ENCODE results near the gene CAND2.

Gene CAND2

DNA sequence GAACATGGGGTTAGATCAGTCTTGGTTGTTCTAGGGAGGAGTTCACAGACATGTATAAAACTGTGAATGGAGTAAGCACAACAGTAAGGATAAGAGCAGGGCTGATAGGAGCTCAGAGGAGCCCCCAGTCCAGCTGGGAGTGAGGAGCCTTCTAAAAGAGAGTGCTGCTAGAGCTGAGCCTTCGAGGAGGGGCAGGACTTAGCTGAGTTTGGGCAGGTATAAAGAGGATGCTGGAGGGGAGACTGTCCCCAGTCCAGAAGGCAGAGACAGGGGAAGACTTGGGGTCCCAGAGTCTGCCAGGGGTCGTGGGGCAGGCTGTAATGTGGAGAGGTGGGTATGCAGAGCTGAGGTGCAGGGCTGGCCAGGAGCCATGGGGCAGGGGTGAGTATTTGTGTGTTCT, 12.1 kb downstream of the CAND2 start:
- no peak for DNase-seq

DNA sequence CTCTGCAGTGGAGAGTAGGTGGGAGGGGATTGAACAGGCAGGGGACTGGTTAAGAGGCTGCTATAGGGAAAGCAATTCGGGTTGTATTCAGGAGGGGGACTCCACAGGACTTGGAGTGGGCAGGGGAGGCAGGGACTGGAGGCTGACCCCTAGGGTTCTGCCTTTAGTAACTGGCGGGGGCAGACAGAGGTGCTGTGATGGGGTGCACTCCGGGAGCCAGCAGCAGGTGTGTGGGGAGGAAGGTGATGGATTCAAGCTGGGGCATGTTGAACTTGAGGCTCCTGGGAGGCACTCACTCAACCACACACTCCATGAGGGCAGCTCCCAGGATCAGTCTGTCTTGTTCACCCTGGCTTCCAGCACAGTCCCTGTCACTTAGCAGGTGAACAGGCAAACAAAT, 12.5 kb downstream of the CAND2 start:
- no peak for DNase-seq

DNA sequence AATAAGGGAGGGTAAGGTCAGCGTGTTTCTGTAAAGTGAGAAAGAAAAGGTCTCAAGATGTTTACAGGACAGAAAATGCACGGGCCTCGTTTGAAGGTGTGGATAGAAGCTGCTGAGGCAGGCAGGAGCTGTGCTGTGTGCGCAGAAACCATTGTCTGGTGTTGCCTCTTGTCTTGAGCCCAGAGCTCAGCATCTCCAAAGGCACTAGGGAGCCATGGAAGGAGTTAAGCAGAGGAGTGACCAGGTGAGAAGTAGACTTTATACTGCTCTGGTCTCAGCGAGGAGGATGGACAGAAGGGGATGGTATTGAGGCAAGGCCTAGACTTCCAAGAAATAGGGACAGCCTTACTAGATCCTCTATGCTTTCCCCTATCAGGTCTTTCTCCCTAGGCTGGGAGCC, 13.0 kb downstream of the CAND2 start:
- DNase-seq: no peak

DNA sequence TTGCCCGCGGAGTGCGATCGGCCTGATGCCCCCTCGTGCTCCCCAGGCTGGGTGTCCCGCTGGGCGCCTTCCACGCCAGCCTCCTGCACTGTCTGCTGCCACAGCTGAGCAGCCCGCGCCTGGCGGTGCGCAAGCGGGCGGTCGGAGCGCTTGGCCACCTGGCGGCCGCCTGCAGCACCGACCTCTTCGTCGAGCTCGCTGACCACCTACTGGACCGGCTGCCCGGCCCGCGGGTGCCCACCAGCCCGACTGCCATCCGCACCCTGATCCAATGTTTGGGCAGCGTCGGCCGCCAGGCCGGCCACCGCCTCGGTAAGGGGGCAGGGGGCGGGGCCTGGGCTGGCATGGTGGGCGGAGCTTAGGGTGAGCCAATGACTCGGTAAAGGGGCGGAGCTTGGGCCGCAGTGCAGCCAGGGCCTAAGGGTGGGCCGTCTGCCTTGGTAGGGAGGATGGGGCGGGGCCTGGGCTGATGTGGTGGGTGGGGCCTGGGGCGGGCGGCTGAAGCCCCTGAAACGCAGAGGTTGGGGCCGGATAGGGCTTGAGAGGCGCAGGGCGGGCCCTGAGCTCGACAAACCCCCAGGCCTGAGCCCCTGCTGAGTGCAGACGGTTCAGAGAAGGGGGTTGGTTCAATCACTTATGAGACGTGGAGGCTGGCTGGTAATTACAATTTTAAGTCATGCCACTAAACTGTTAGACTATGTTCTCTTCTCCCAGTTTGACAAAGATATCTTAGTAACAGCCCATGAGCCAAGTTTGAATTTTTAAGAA, 13.7 kb downstream of the CAND2 start:
- DNase-seq: peak; percentile 91

DNA sequence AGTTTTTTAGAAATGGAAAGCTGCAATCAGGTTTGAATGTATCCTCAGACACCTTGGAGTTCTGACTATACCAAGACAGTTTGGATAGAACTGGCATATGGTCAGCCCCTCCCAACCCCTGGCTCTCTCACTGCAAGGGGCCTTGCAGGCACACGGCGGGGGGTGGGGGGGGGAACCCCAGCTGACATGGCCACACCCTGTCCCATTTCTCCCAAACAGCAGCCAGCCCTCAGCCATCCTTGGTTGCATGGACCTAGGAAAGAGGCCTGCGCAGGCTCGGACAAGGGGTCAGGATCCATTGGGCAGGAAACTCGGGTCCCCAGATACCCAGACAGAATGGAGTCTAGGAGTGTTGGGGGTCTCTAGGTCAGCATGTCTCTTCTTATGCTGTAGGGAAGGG, 14.5 kb downstream of the CAND2 start:
- no peak for DNase-seq

DNA sequence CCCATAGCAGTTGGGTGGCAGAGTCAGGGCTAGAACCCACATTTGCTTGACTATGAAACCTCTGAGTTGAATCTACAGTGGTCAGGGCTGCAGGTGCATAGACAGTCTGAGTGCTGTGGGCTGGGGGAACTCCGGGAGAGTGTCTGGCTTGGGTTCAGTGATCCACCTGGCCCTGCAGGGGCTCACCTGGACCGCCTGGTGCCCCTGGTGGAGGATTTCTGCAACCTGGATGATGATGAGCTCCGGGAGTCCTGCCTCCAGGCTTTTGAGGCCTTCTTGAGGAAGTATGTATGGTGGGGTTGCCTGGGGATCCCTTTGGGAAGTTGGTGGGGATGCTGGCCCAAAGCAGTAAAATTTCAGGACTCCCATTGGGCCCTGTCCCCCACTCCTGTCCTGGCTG, 16.3 kb downstream of the CAND2 start:
- DNase-seq: no peak

DNA sequence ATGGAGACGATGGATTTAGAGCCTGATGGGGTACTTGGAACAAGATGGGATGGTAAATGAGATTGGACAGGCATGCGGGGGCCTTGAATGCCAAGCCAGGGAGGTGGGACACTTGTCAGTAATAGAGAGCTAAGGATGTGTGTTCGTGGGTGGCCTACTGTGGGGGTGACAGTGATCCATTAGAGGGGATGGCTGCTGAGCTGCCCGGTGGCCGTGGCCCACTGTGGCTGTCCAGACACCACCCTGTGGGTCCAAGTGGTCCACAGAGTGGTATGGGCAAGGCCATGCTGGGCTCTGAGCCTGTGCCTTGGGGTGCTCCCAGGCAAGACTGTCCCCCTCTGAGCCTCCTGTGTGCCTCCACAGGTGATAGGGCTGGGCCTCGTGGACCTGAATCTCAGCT, 17.5 kb downstream of the CAND2 start:
- no peak for DNase-seq

DNA sequence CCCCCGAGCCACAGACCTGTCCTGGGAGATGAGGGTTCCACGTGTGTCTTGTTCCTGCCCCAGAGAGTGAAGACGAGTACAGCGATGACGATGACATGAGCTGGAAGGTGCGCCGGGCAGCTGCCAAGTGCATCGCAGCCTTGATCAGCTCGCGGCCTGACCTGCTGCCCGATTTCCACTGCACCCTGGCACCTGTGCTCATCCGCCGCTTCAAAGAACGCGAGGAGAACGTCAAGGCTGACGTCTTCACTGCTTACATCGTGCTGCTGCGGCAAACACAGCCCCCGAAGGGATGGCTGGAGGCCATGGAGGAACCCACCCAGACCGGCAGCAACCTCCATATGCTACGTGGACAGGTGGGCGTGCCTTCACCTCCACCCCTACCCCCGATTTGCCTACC, 18.6 kb downstream of the CAND2 start:
- no peak for DNase-seq

DNA sequence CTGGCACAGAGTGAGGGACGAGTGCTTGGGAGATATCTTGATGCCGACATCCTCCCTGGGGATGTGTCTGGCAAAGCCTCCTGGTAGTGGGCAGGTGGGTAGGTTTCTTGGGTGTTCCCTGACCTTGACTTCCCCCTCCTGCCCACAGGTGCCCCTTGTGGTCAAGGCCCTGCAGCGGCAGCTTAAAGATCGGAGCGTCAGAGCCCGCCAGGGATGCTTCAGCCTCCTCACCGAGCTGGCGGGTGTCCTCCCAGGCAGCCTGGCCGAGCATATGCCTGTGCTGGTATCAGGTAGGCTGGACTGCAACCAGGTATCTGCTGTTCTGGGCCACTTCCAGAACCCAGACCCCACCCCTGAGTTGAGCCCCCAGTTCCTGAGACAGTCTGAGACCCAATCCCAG, 19.2 kb downstream of the CAND2 start:
- no peak for DNase-seq

DNA sequence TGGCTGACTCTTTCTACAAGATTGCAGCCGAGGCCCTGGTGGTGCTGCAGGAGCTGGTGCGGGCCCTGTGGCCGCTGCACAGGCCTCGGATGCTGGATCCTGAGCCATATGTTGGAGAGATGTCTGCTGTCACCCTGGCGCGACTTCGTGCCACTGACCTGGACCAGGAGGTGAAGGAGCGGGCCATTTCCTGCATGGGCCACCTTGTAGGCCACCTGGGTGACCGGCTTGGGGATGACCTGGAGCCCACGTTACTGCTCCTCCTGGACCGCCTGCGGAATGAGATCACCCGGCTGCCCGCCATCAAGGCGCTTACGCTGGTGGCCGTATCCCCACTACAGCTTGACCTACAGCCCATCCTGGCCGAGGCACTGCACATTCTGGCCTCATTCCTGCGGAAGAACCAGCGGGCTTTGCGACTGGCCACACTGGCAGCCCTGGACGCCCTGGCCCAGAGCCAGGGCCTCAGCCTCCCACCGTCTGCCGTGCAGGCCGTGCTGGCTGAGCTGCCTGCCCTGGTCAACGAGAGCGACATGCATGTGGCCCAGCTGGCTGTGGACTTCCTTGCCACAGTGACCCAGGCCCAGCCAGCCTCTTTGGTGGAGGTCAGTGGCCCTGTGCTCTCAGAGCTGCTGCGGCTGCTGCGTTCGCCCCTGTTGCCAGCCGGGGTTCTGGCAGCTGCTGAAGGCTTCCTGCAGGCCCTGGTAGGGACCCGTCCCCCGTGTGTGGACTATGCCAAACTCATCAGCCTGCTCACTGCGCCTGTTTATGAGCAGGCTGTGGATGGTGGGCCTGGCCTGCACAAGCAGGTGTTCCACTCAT, 20.3 kb downstream of the CAND2 start:
- DNase-seq: no peak

DNA sequence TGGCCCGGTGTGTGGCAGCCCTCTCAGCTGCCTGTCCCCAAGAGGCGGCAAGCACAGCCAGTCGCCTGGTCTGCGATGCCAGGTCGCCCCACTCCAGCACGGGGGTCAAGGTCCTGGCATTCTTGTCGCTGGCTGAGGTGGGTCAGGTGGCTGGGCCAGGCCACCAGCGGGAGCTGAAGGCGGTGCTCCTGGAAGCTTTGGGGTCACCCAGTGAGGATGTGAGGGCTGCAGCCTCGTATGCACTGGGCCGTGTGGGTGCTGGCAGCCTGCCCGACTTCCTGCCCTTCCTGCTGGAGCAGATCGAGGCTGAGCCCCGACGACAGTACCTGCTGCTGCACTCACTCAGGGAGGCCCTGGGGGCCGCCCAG, 20.8 kb downstream of the CAND2 start:
- no peak for DNase-seq

DNA sequence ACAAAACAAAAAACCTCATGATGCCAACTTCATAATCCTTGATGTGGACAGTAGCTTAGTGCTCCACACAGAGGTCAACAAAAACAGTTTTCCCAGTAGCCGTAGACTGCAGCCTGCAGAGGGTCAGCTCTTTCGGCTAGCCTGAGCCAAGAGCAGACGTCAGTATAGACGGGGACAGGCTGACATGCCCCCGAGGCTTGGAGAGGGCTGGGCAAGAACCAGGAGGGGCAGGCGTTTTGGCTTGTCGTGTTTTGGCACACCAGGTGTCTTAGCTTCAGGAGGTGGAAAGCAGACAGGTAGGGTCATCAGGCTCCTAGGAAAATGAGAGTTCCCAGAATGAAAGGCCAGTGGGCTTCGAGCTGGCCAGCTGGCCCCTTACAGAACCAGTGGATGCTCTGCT, 21.8 kb downstream of the CAND2 start:
- no peak for DNase-seq

DNA sequence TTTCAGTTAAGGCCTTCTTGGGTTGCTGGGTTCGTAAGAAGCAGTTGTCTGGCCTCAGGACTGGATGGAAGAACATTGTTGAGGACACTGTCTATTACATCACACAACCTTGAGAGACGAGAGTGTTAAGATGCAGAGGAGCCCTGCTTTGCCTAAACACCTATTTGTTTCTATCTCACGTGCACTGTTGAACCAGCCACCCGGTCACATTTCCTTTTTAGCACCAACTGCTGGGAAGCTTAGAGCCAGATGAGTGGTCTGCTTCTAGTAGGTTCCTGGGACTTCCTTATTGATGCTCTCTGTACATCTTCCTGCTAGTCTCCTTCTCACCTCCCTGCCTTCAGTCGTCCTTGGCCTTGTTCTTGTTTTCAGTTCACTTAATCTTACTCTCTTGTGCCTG, 22.3 kb downstream of the CAND2 start:
- no peak for DNase-seq

DNA sequence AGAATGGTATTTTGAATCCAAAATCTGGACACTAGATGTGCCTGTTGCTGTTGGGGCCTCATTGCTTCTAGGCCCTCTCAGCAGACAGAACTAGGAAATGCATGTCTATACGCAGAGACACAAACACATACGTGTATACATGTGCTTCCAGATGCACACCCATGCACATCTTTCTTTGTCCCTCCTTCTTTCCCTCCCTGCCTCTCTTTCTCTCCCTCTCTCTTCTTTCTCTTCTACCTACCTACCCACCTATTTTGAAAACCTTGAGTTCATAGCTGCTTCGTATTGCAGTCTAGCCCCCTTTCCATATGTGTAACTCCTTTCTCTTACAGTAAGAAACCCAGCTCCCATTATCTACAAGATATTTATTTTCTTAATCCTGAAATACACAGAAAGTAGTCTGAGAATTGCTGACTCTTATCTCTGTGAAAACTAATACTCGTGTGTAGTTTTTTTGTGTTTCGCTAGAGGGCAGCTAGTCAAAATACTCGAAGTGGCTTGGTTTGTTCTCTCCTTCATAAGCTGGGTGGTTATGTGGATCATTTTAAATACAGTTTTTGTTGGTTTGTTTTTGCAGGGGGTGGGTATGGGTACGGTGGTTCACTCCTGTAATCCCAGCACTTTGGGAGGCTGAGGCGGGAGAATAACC, 26.4 kb downstream of the CAND2 start:
- DNase-seq: no peak

DNA sequence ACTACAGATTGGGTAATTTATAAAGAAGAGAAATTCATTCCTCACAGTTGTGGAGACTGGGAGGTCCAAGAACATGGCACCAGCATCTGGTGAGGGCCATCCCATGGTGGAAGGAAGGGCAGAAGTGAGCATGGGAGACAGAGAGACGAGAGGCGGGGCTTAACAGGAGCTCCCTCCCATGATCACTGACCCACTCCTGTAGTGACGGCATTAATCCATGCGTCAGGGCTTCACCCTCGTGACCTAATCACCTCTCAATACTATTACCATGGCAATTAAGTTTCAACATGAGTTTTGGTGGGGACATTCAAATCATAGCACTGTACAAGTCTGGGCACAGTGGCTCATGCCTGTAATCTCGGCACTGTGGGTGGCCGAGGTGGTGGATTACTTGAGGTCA, 27.8 kb downstream of the CAND2 start:
- no peak for DNase-seq

DNA sequence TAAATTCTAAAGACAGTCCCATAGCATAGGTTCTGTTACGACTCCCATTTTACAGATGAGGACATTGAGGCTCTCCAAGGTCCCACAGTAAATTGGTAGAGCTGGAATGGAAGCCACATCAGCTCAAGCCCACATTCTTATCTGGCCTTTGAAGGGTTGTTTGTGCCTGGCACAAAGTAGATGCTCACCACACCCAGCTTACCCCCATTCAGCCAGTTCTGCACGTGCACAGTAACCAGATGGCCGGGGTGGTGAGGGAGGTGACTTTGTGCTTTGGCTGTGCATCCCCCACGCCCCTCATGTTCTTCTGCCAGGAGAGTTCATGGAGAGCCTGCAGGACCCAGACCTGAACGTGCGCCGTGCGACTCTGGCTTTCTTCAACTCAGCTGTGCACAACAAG, 28.7 kb downstream of the CAND2 start:
- no peak for DNase-seq

DNA sequence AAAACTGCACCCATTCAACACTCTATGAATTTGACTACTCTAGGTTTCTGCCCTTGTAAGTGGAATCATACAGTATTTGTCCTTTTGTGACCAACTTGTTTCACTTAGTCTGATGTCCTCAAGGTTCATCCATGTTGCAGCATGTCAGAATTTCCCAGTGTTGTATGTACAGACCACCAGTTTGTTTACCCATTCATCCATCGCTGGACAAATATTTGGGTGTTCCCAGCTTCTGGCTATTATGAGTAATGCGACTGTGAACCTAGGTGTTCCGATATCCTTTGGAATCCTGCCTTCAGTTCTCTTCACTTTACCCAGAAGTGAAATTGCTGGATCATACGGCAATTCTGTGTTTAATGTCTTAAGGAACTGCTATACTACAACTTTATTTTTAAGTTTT, 32.3 kb downstream of the CAND2 start:
- DNase-seq: no peak

DNA sequence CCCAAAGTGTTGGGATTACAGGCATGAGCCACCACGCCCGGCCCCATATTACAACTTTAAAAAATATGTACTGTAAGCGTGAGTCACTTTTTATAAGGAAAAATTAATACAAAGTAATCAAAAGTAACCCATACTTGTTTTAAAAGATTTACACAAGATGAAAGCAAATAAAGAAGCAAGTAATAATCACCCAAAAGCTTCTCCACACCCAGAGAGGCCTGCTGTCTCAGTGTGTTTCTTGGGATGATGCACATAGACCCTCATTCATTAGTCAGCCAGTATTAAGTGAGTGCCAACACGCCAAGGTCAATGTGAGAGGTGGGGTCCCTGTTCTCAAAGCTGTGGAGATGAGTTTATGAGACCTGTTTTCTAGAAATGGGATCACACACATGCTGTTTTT, 32.9 kb downstream of the CAND2 start:
- DNase-seq: no peak

DNA sequence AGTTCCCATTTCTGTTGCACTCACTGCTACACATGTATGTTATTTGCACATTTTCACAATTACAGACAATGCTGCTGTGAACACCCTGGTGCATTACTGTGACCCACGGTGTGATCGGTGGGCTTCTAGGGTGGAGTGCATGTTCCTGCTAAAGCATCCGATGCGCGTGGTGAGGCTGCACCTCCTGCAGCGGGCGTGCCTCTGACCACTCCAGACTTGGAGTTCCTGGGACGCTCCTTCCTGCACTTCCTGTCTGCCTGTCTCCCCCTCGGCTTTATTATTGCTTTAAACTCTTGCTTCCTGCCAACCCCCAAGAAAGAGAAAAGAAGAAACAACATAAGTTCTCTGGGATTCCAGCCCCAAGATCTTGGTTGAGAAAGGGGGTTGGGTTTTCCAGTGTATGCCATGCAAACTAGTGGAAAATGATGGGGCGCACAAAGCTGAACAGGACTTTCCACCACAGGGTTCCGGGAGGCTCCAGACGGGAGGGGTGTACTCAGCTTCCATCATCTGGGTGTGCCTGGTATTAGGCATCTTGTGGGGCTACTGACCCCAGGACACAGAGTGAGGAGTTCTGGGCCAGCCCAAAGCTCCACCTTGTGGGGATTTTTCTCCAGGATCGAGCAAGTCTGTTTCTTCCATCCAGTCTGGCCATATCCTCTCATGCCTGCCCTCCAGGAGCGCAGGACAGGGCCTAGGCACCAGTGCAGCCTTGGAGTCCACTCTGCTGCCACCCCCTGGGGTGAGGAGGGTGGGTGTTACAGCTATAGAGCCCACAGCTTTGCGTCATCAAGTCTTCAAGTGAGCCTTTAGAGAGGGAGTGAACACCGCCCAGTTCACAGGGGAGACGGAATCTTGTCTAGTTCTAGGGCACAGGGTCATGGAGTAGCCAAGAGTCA, 33.7 kb downstream of the CAND2 start:
- DNase-seq: no peak

DNA sequence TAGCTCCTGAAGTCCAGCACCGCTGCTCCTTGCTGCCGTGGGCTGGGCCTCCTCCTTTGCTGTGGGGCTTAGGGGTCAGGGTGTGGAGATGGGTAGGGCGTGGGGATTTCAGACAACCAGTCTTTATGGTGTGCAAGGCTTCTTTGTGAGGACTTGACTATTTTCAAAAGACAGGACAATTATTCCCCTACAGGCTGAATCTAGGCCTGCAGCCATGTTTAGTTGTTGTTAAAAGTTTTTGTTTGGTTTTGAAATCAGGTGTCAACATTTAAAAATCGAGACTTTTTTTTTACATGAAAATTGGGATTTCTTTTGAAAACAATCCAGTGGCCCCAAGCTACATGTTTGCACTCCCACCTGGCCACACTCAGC, 34.3 kb downstream of the CAND2 start:
- no peak for DNase-seq

DNA sequence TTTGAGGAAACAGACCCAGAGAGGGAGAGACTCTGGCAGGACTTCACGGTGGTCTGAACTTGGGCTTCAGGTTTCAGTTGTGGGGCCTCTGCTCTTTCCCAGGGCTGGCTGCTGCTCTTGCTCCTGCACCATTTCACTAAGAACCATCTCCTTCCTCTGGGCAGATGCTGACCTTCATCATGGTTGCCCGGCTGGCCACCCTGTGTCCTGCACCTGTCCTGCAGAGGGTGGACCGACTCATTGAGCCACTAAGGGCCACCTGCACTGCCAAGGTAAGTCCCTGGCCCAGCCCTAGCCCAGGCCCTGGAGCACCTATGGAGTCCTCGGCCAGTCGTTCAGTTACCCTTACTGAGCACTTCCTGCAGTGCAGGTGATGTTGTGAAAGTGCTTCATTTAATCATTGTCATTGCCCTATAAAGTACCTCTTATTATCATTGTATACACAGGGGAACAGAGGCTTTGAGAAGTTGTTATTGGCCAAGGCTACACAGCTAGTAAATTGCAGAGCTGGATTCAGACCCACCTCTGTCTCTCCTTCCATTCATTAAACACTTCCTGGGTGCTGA, 34.9 kb downstream of the CAND2 start:
- DNase-seq: no peak

DNA sequence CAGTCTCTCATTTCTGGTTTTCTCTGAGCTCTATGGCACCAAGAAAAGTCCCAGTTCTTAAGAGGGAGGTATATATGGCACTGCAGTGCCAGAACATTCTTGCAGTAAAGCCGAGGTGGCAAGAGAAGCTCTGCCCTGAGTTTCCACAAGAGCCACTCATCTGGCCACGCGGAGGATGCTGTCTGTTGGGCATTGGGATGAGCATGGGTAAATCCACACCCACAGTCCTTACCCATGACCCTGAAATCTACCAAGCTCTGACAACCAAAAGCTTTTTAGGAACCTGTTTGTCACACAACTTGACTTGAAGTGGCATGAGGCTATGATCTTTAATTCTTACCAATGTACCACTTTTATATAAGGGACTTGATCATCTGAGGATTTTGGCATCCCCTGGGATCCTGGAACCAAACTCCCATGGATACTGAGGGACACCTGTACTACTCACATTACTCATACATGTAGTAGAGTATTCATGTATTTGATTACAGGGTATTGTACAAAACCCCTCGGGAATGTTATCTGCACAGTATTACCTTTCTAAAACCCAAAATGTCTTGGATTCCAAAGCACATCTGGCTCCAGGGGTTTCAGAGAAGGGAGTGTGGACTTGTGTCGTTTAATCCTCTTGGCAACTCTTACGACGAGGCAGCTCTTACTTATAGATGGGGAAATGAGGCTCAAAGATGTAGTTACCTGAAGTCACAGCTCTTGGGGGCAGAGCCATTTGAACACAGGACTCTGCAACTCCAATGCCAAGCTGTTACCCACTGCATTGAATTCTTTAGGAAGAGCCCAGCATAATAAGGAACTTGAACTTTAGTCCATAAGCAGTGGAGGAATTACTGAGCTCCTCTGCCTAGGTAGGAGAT, 36.1 kb downstream of the CAND2 start:
- peak; percentile 11 for DNase-seq
